HepG2 (cell line): ENCODE results near the gene NUBP1. TPM values are rescaled to one million over a fixed set of nuclear protein-coding genes. Genes with fewer than 3 reads are reported as not detected.

Experiments used
- ATF2 ChIP-seq: sonication (generic); formaldehyde crosslinking; IDR thresholded peaks from 2 replicates; pipeline ENCODE4 v1.4.0; 2020; ENCODE audit warnings: missing genetic modification reagents
- BCL3 ChIP-seq: sonication (generic); formaldehyde crosslinking; IDR thresholded peaks from 2 replicates; pipeline ENCODE4 v1.5.1; 2020; ENCODE audit warnings: mild to moderate bottlenecking, missing genetic modification reagents, moderate library complexity
- CAMTA2 ChIP-seq: sonication (generic); formaldehyde crosslinking; IDR thresholded peaks from 2 replicates; pipeline ENCODE4 v1.4.0; 2020; ENCODE audit warnings: mild to moderate bottlenecking, missing genetic modification reagents, borderline replicate concordance
- HMG20B ChIP-seq: conservative IDR thresholded peaks from 2 replicates; pipeline ENCODE4 v1.6.1; 2016; ENCODE audit warnings: missing genetic modification reagents, missing compliant biosample characterization
- HNF1A ChIP-seq, 2 experiments: sonication (generic) in 1 of 2; formaldehyde crosslinking in 1 of 2; IDR thresholded peaks; 2 replicates each; pipeline versions ENCODE4 v1.4.0 to v1.6.1; 2016 to 2020; ENCODE audit warnings: borderline replicate concordance in 1 of 2, low read depth in 1 of 2, mild to moderate bottlenecking in 1 of 2, missing genetic modification reagents in 1 of 2
- KDM1A ChIP-seq: IDR thresholded peaks from 2 replicates; pipeline ENCODE4 v1.6.1; 2016; ENCODE audit warnings: missing compliant biosample characterization
- KLF16 ChIP-seq, 2 experiments: sonication (generic) in 1 of 2; formaldehyde crosslinking in 1 of 2; IDR thresholded peaks; 2 replicates each; pipeline versions ENCODE4 v1.6.1 to v1.8.0; 2016 to 2023; ENCODE audit warnings: missing genetic modification reagents in 2 of 2, missing compliant biosample characterization in 1 of 2
- NFATC3 ChIP-seq: sonication (generic); formaldehyde crosslinking; IDR thresholded peaks from 2 replicates; pipeline ENCODE4 v1.5.1; 2020; ENCODE audit warnings: mild to moderate bottlenecking, missing genetic modification reagents
- NFE2L2 ChIP-seq: fragments of 150-350 bp; IDR thresholded peaks from 2 replicates; pipeline ENCODE4 v1.6.1; 2014; ENCODE audit warnings: low read length
- PAWR ChIP-seq: sonication (generic); formaldehyde crosslinking; IDR thresholded peaks from 2 replicates; pipeline ENCODE4 v1.4.0; 2020; ENCODE audit warnings: missing genetic modification reagents, mild to moderate bottlenecking, borderline replicate concordance
- SNAPC4 ChIP-seq: sonication (generic); formaldehyde crosslinking; IDR thresholded peaks from 2 replicates; pipeline ENCODE4 v1.4.0; 2020; ENCODE audit warnings: mild to moderate bottlenecking, missing genetic modification reagents
- SP5 ChIP-seq: IDR thresholded peaks from 2 replicates; pipeline ENCODE4 v1.6.1; 2016; ENCODE audit warnings: low read depth, borderline replicate concordance
- ZC3H13 ChIP-seq: sonication (generic); formaldehyde crosslinking; IDR thresholded peaks from 2 replicates; pipeline ENCODE4 v1.8.1; 2023; ENCODE audit warnings: mild to moderate bottlenecking, missing genetic modification reagents, moderate library complexity
- ZNF766 ChIP-seq: sonication (generic); formaldehyde crosslinking; IDR thresholded peaks from 2 replicates; pipeline ENCODE4 v1.5.0; 2020; ENCODE audit warnings: missing genetic modification reagents, borderline replicate concordance
- polyA plus RNA-seq, 8 experiments: library from polyadenylated mRNA; depleted of rRNA in 3 of 8; stranded (reverse) in 7 of 8; unstranded in 1 of 8; fragments of >200 nt; fragmentation: Illumina TruSeq in 4 of 8; extraction: Trizol in 4 of 8; gene quantifications; 2 replicates each; pipeline versions ENCODE4 v1.2.1 to v1.2.3, GENCODE V29; 2011 to 2016; ENCODE audit warnings: low read depth in 4 of 8, missing spikeins in 1 of 8, mixed read lengths in 1 of 8; ENCODE audit not compliant: insufficient read depth in 1 of 8
- total RNA-seq, 5 experiments: library from RNA; depleted of rRNA; stranded (reverse); fragments of >200 nt; fragmentation: Illumina TruSeq; extraction: Trizol; gene quantifications; 2 replicates each; pipeline ENCODE4 v1.2.3, GENCODE V29; 2016; ENCODE audit warnings: low read depth in 1 of 5

Gene NUBP1
- total and polyA plus RNA-seq, 2 of the 13 experiments (the other 11 are each of a cell fraction or from before 2014, with no cell fraction given): 53.5 to 70.4 TPM

GRCh38 chr16:10738231-10739077 lies 5.2 kb upstream of the NUBP1 start (continued):
- TF ChIP-seq BCL3 (CRISPR knock-in tag) (no peak), ZNF766 (no peak), SP5 (0 out of 2 replicates have a peak, but pooled peaks have one; percentile 9), CAMTA2 (CRISPR knock-in tag) (no peak), KDM1A (no peak), SNAPC4 (CRISPR knock-in tag) (0 out of 2 replicates have a peak, but pooled peaks have one; percentile 26), ATF2 (CRISPR knock-in tag) (peak; percentile 62; the same call in 1 of the 2 replicates), HNF1A (IDR thresholded peaks at IDR 0.05; ENCODE audit: low read depth) (no peak), HNF1A (CRISPR knock-in tag; IDR thresholded peaks at IDR 0.05; ENCODE audit: borderline replicate concordance) (no peak), HMG20B (CRISPR knock-in tag) (peak; percentile 42), PAWR (CRISPR knock-in tag) (no peak), ZC3H13 (no peak), KLF16 (CRISPR knock-in tag; IDR thresholded peaks at IDR 0.05) (peak in 1 of 2 experiments; percentile 41; a peak in 1 of 4 replicates), NFE2L2 (no peak), NFATC3 (CRISPR knock-in tag) (no peak)
